Measurements from ENCODE around the gene CLRN3.
A peak's percentile ranks its signal among the peaks of the same experiment; 100 is the strongest.

The CLRN3 gene

DNA sequence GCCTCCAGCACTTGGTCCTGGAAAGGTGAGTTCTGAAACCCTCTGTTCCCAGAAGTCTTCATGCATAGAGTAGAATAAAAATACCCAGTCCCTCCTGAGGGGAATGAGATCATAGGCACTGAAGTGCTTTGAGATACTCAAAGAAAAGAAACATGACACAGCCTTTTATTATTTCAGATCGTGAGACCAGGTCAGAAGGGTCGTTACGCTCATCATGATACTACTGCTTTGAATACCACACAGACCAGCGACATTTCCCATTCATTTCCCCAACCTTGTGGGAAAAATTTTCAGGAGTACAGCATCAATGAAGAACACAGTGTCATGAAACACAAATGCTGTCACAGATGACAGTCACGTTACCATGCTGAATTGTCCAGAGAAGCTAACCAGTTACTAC lies 15.0 kb downstream of the CLRN3 start:
- Histone ChIP-seq H3K14ac (ENCODE audit: low read length) (no peak overlapping the region), H2AFZ (ENCODE audit: low read length) (no peak overlapping the region), H4K91ac (ENCODE audit: low read depth, low read length, poor library complexity) (no peak overlapping the region), H2BK15ac (ENCODE audit: low read length) (no peak overlapping the region), H3K9ac (ENCODE audit: low read depth, low read length, poor library complexity) (no peak overlapping the region), H3K9me3 (replicated peaks in 1 of 2; ENCODE audit: control insufficient read depth in 2 of 2, insufficient read depth in 1 of 2, low read depth in 1 of 2, low read length in 2 of 2) (no peaks in the 10 kb centered on the region), H3K4me2 (ENCODE audit: insufficient read depth, low read length, poor library complexity, severe bottlenecking) (no peak overlapping the region), H2AK5ac (ENCODE audit: low read depth, low read length) (no peak overlapping the region), H3K27me3 (ENCODE audit: control insufficient read depth in 3 of 3, insufficient read depth in 3 of 3, low read depth in 1 of 3, low read length in 3 of 3) (peaks cover 0 to under 1% (median 0%) of the 10 kb centered on the region in 3 experiments), H4K8ac (ENCODE audit: low read depth, low read length) (no peak overlapping the region), H3K36me3 (replicated peaks in 1 of 2; ENCODE audit: control insufficient read depth in 2 of 2, insufficient read depth in 2 of 2, low read length in 2 of 2) (no peaks in the 10 kb centered on the region), H3K27ac (replicated peaks; ENCODE audit: low read length) (no peak overlapping the region), H2BK120ac (ENCODE audit: low read depth, low read length) (no peak overlapping the region), H3K4me3 (ENCODE audit: low read length in 2 of 2) (no peak overlapping the region), H3K4ac (ENCODE audit: low read length) (no peak overlapping the region), H3K79me1 (ENCODE audit: low read depth, low read length) (no peaks in the 10 kb centered on the region), H3K4me1 (ENCODE audit: control insufficient read depth in 2 of 2, insufficient read depth in 1 of 2, low read depth in 1 of 2, low read length in 2 of 2) (peaks cover 0 to 7% of the 10 kb centered on the region in 2 donors), H2BK12ac (ENCODE audit: low read length) (no peak overlapping the region), H3K23ac (ENCODE audit: low read depth, low read length, poor library complexity) (no peak overlapping the region), H2BK5ac (ENCODE audit: low read length) (no peak overlapping the region), H3K18ac (ENCODE audit: low read length) (no peak overlapping the region)
- no peak for DNase-seq (ENCODE audit: low spot score)
- no CpG with 5 or more reads among the region's 5 CpGs for WGBS, 2 donors (ENCODE audit: extremely low coverage in 2 of 2, insufficient read length in 2 of 2, insufficient replicate concordance in 1 of 2)

DNA sequence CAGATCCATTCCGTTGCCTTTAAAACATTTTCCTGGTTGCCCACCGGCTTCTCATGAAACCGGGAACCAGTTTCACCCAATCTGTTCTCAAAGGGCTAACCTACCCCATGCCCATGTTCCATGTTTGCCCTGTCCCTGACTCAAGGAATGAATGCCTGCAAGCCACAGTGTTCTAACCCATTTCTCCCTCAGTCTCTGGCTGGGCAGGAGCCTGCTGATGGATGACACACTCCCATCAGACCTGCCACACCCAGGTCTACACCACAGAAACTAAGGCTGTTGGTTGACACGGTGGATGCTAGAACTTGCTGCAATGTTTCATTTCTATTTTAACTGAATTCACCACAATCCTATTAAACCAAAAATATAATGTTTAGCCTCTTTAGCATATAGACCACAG lies 15.6 kb downstream of the CLRN3 start:
- Histone ChIP-seq H3K18ac (ENCODE audit: low read length) (no peak overlapping the region), H3K9ac (ENCODE audit: low read depth, low read length, poor library complexity) (no peak overlapping the region), H3K4me2 (ENCODE audit: insufficient read depth, low read length, poor library complexity, severe bottlenecking) (no peak overlapping the region), H3K14ac (ENCODE audit: low read length) (no peak overlapping the region), H4K8ac (ENCODE audit: low read depth, low read length) (no peak overlapping the region), H3K79me1 (ENCODE audit: low read depth, low read length) (no peaks in the 10 kb centered on the region), H3K23ac (ENCODE audit: low read depth, low read length, poor library complexity) (no peak overlapping the region), H3K27me3 (ENCODE audit: control insufficient read depth in 3 of 3, insufficient read depth in 3 of 3, low read depth in 1 of 3, low read length in 3 of 3) (no peaks in the 10 kb centered on the region), H2BK12ac (ENCODE audit: low read length) (no peak overlapping the region), H2BK120ac (ENCODE audit: low read depth, low read length) (no peak overlapping the region), H4K91ac (ENCODE audit: low read depth, low read length, poor library complexity) (no peak overlapping the region), H2BK15ac (ENCODE audit: low read length) (no peak overlapping the region), H3K27ac (replicated peaks; ENCODE audit: low read length) (no peak overlapping the region), H3K4me1 (ENCODE audit: control insufficient read depth in 2 of 2, insufficient read depth in 1 of 2, low read depth in 1 of 2, low read length in 2 of 2) (peaks cover 0 to 7% of the 10 kb centered on the region in 2 donors), H2BK5ac (ENCODE audit: low read length) (no peak overlapping the region), H3K9me3 (replicated peaks in 1 of 2; ENCODE audit: control insufficient read depth in 2 of 2, insufficient read depth in 1 of 2, low read depth in 1 of 2, low read length in 2 of 2) (no peaks in the 10 kb centered on the region), H2AK5ac (ENCODE audit: low read depth, low read length) (no peak overlapping the region), H3K4me3 (ENCODE audit: low read length in 2 of 2) (no peak overlapping the region), H2AFZ (ENCODE audit: low read length) (no peak overlapping the region), H3K36me3 (replicated peaks in 1 of 2; ENCODE audit: control insufficient read depth in 2 of 2, insufficient read depth in 2 of 2, low read length in 2 of 2) (no peaks in the 10 kb centered on the region), H3K4ac (ENCODE audit: low read length) (no peak overlapping the region)
- DNase-seq (ENCODE audit: low spot score) = no peak
- WGBS, 2 donors (ENCODE audit: extremely low coverage in 2 of 2, insufficient read length in 2 of 2, insufficient replicate concordance in 1 of 2) = no CpG with 5 or more reads among the region's 4 CpGs

DNA sequence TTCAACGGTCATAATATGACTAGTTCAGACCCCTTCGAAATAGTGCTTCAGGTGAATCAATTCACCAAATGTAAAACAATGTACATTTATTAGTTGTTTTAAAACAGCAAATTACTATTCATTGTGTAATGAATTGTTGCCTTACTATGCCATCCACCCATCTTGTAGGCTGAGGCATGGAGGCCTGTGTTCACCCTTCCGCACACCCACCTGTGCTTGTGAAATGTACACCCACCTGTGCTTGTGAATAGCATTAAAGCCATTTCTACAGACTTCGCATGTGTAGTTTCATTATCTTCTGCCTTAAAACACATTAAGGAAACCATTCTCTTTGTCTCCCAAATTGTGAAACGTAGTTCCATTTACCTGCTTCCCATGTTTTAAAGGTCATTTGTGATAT lies 16.8 kb downstream of the CLRN3 start:
- Histone ChIP-seq H3K27me3 (ENCODE audit: control insufficient read depth in 3 of 3, insufficient read depth in 3 of 3, low read depth in 1 of 3, low read length in 3 of 3) (no peaks in the 10 kb centered on the region), H3K23ac (ENCODE audit: low read depth, low read length, poor library complexity) (no peak overlapping the region), H3K4me3 (ENCODE audit: low read length in 2 of 2) (no peak overlapping the region), H2BK5ac (ENCODE audit: low read length) (no peak overlapping the region), H3K14ac (ENCODE audit: low read length) (no peak overlapping the region), H3K9me3 (replicated peaks in 1 of 2; ENCODE audit: control insufficient read depth in 2 of 2, insufficient read depth in 1 of 2, low read depth in 1 of 2, low read length in 2 of 2) (peaks cover 0 to 1% of the 10 kb centered on the region in 2 donors), H3K27ac (replicated peaks; ENCODE audit: low read length) (no peak overlapping the region), H3K9ac (ENCODE audit: low read depth, low read length, poor library complexity) (no peak overlapping the region), H4K91ac (ENCODE audit: low read depth, low read length, poor library complexity) (no peak overlapping the region), H4K8ac (ENCODE audit: low read depth, low read length) (no peak overlapping the region), H3K18ac (ENCODE audit: low read length) (no peak overlapping the region), H3K4me2 (ENCODE audit: insufficient read depth, low read length, poor library complexity, severe bottlenecking) (no peak overlapping the region), H2AFZ (ENCODE audit: low read length) (no peak overlapping the region), H3K36me3 (replicated peaks in 1 of 2; ENCODE audit: control insufficient read depth in 2 of 2, insufficient read depth in 2 of 2, low read length in 2 of 2) (no peaks in the 10 kb centered on the region), H2BK120ac (ENCODE audit: low read depth, low read length) (no peak overlapping the region), H3K4ac (ENCODE audit: low read length) (no peak overlapping the region), H2BK12ac (ENCODE audit: low read length) (no peak overlapping the region), H3K4me1 (ENCODE audit: control insufficient read depth in 2 of 2, insufficient read depth in 1 of 2, low read depth in 1 of 2, low read length in 2 of 2) (peaks cover 0 to 7% of the 10 kb centered on the region in 2 donors), H2BK15ac (ENCODE audit: low read length) (no peak overlapping the region), H3K79me1 (ENCODE audit: low read depth, low read length) (no peaks in the 10 kb centered on the region), H2AK5ac (ENCODE audit: low read depth, low read length) (no peak overlapping the region)
- DNase-seq (ENCODE audit: low spot score) = no peak
- WGBS, 2 donors (ENCODE audit: extremely low coverage in 2 of 2, insufficient read length in 2 of 2, insufficient replicate concordance in 1 of 2) = no CpG with 5 or more reads among the region's 5 CpGs

DNA sequence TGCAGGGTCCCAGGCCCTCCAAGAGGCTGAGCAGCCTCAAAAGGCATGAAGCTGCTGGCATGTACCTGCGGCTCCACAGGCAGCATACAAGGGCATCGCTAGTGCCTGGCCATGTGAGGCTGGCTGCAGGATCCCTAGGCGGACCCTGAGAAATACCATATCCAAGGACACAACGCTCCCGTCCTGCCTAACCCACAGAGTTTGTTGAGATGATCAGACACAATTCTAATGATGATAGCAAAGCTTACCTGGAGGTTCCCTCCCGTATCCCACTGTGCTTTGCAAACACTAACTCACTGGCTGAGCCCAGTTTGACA lies 17.3 kb downstream of the CLRN3 start:
- H3K4me3 ChIP-seq (ENCODE audit: low read length in 2 of 2) = peak overlapping the region in 1 of 2 donors; percentile 12
- no CpG with 5 or more reads among the region's 6 CpGs for WGBS, 2 donors (ENCODE audit: extremely low coverage in 2 of 2, insufficient read length in 2 of 2, insufficient replicate concordance in 1 of 2)

More for the DNA sequence above, 17.3 kb downstream of the CLRN3 start:
- no peak for DNase-seq (ENCODE audit: low spot score)
- Histone ChIP-seq H2BK12ac (ENCODE audit: low read length) (no peak overlapping the region), H3K27ac (replicated peaks; ENCODE audit: low read length) (no peak overlapping the region), H3K4ac (ENCODE audit: low read length) (no peak overlapping the region), H3K36me3 (replicated peaks in 1 of 2; ENCODE audit: control insufficient read depth in 2 of 2, insufficient read depth in 2 of 2, low read length in 2 of 2) (no peaks in the 10 kb centered on the region), H3K23ac (ENCODE audit: low read depth, low read length, poor library complexity) (no peak overlapping the region), H2AK5ac (ENCODE audit: low read depth, low read length) (no peak overlapping the region), H3K4me1 (ENCODE audit: control insufficient read depth in 2 of 2, insufficient read depth in 1 of 2, low read depth in 1 of 2, low read length in 2 of 2) (peaks cover 0 to 6% of the 10 kb centered on the region in 2 donors), H2BK5ac (ENCODE audit: low read length) (no peak overlapping the region), H2BK120ac (ENCODE audit: low read depth, low read length) (no peak overlapping the region), H3K79me1 (ENCODE audit: low read depth, low read length) (no peaks in the 10 kb centered on the region), H3K9ac (ENCODE audit: low read depth, low read length, poor library complexity) (no peak overlapping the region), H3K27me3 (ENCODE audit: control insufficient read depth in 3 of 3, insufficient read depth in 3 of 3, low read depth in 1 of 3, low read length in 3 of 3) (no peaks in the 10 kb centered on the region), H3K18ac (ENCODE audit: low read length) (no peak overlapping the region), H3K9me3 (replicated peaks in 1 of 2; ENCODE audit: control insufficient read depth in 2 of 2, insufficient read depth in 1 of 2, low read depth in 1 of 2, low read length in 2 of 2) (peaks cover 0 to 1% of the 10 kb centered on the region in 2 donors), H3K4me2 (ENCODE audit: insufficient read depth, low read length, poor library complexity, severe bottlenecking) (no peak overlapping the region), H3K14ac (ENCODE audit: low read length) (peak overlapping the region; percentile 60), H4K91ac (ENCODE audit: low read depth, low read length, poor library complexity) (no peak overlapping the region), H2BK15ac (ENCODE audit: low read length) (no peak overlapping the region), H2AFZ (ENCODE audit: low read length) (no peak overlapping the region), H4K8ac (ENCODE audit: low read depth, low read length) (no peak overlapping the region)
